Smooth muscle cell (in vitro differentiated cells): Measurements from ENCODE around the gene NLRP3. TPM values are rescaled to one million over a fixed set of nuclear protein-coding genes. Genes with fewer than 3 reads are reported as not detected.
A peak's percentile ranks its signal among the peaks of the same experiment; 100 is the strongest.

Experiments used
- DNase-seq: peaks from one replicate; lab custom pipeline; 2025; ENCODE audit not compliant: unreplicated experiment; lab: John Stamatoyannopoulos, UW
- H2AFZ ChIP-seq: fragments of 200-600 bp; sonication (generic); 2 replicates; pipeline ENCODE4 v1.6.0; 2016; ENCODE audit warnings: antibody characterized with exemption, low read depth, mild to moderate bottlenecking
- H3F3A ChIP-seq: fragments of 200-600 bp; sonication (generic); 2 replicates; pipeline ENCODE4 v1.6.0; 2017; ENCODE audit warnings: antibody characterized with exemption, low read depth
- H3K27ac ChIP-seq: fragments of 200-600 bp; sonication (generic); 2 replicates; pipeline ENCODE4 v1.5.1; 2016; ENCODE audit warnings: low read depth, mild to moderate bottlenecking
- H3K27me3 ChIP-seq: fragments of 200-600 bp; sonication (generic); 2 replicates; pipeline ENCODE4 v1.6.1; 2016; ENCODE audit warnings: low read depth, mild to moderate bottlenecking
- H3K36me3 ChIP-seq: fragments of 200-600 bp; sonication (generic); 2 replicates; pipeline ENCODE4 v1.5.1; 2016; ENCODE audit warnings: low read depth
- H3K4me1 ChIP-seq: fragments of 200-600 bp; sonication (generic); 2 replicates; pipeline ENCODE4 v1.5.1; 2016; ENCODE audit warnings: low read depth
- H3K4me2 ChIP-seq: fragments of 200-600 bp; sonication (generic); 2 replicates; pipeline ENCODE4 v1.6.0; 2016; ENCODE audit warnings: mild to moderate bottlenecking
- H3K4me3 ChIP-seq: fragments of 200-600 bp; sonication (generic); 2 replicates; pipeline ENCODE4 v1.5.1; 2016; ENCODE audit warnings: mild to moderate bottlenecking
- H3K79me2 ChIP-seq: fragments of 200-600 bp; sonication (generic); 2 replicates; pipeline ENCODE4 v1.6.0; 2016; ENCODE audit warnings: low read depth, mild to moderate bottlenecking
- H3K9ac ChIP-seq: fragments of 200-600 bp; sonication (generic); 2 replicates; pipeline ENCODE4 v1.6.0; 2016; ENCODE audit warnings: low read depth
- H3K9me3 ChIP-seq: fragments of 200-600 bp; sonication (generic); replicated peaks from 2 replicates; pipeline ENCODE4 v1.5.1; 2016; ENCODE audit warnings: low read depth
- H4K20me1 ChIP-seq: fragments of 200-600 bp; sonication (generic); 2 replicates; pipeline ENCODE4 v1.6.0; 2016; ENCODE audit warnings: low read depth
- WGBS: methylation state at CpG from one replicate; pipeline ENCODE4 v1.1.7; 2016; ENCODE audit warnings: low lambda C conversion rate; 5-methylcytosine and 5-hydroxymethylcytosine counted together
- polyA plus RNA-seq: library from polyadenylated mRNA; unstranded; fragments of >200 nt; fragmentation: Nextera tagmentation; extraction: Ambion mirVana; gene quantifications from 2 replicates; pipeline ENCODE4 v1.2.1, GENCODE V29; 2016
- total RNA-seq: library from RNA; depleted of rRNA; stranded (reverse); fragments of >200 nt; gene quantifications from 2 replicates; pipeline ENCODE4 v1.2.3, GENCODE V29; 2014
- TF ChIP-seq, protein P1 (sequence below): fragments of 200-600 bp; sonication (generic); IDR thresholded peaks from 2 replicates; pipeline ENCODE4 v1.5.1; 2017; ENCODE audit warnings: borderline replicate concordance, mild to moderate bottlenecking, antibody characterized with exemption; ENCODE audit not compliant: insufficient read depth, poor library complexity, severe bottlenecking

The NLRP3 gene
- total and polyA plus RNA-seq, 2 experiments from 2014 or later, result 0.58 to 1.4 TPM

DNA sequence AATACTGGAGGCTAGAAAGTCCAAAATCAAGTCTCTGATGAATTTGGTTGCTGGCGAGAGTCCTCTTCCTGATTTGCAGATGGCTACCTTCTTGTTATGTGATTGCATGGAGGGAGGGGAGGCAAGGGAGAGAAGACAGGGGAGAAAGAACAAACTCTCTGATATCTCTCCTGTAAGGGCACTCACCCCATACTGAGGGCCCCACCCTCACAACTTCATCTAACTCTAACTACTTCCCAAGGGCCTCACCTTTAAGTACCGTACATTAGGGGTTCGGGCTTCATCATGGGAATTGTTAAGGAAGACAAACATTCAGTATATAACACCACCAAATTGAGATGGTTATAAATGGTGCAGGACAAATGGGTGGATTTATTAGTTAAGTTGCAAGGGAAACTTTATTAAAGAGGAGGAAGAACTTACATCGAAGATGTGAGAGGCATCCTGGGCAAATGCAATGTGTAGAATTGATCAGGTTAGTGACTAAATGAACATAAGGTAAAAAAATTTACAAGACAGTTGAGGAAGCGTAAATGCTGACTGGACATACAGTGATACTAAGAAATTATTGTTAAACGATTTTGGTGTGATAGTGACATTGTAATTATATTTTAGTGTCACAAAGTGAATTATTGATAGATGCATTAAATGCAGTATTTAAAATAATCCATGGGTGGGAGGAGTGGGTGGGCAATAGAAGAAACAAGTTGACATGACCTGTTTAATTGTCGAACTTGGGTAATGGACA lies 31.4 kb downstream of the NLRP3 start:
- 88% methylated on average over 7 of the region's 7 CpGs for WGBS
- no peaks in the 10 kb centered on the region for H3K9me3 ChIP-seq
- H3K9ac ChIP-seq, result peak overlapping the region; percentile 80
- no peaks in the 10 kb centered on the region for H3K79me2 ChIP-seq
- no peaks in the 10 kb centered on the region for H4K20me1 ChIP-seq
- peak overlapping the region; percentile 59 for H3K4me3 ChIP-seq
- no peaks in the 10 kb centered on the region for H3K27me3 ChIP-seq
- H3K27ac ChIP-seq, result no peak overlapping the region
- no peaks in the 10 kb centered on the region for H3K36me3 ChIP-seq
- DNase-seq, result no peak
- H3K4me1 ChIP-seq, result no peaks in the 10 kb centered on the region
- peak overlapping the region; percentile 82 for H3K4me2 ChIP-seq
- H2AFZ ChIP-seq, result peak overlapping the region; percentile 88
- no peaks in the 10 kb centered on the region for H3F3A ChIP-seq
- TF ChIP-seq, protein P1, sequence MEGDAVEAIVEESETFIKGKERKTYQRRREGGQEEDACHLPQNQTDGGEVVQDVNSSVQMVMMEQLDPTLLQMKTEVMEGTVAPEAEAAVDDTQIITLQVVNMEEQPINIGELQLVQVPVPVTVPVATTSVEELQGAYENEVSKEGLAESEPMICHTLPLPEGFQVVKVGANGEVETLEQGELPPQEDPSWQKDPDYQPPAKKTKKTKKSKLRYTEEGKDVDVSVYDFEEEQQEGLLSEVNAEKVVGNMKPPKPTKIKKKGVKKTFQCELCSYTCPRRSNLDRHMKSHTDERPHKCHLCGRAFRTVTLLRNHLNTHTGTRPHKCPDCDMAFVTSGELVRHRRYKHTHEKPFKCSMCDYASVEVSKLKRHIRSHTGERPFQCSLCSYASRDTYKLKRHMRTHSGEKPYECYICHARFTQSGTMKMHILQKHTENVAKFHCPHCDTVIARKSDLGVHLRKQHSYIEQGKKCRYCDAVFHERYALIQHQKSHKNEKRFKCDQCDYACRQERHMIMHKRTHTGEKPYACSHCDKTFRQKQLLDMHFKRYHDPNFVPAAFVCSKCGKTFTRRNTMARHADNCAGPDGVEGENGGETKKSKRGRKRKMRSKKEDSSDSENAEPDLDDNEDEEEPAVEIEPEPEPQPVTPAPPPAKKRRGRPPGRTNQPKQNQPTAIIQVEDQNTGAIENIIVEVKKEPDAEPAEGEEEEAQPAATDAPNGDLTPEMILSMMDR, result no peak

DNA sequence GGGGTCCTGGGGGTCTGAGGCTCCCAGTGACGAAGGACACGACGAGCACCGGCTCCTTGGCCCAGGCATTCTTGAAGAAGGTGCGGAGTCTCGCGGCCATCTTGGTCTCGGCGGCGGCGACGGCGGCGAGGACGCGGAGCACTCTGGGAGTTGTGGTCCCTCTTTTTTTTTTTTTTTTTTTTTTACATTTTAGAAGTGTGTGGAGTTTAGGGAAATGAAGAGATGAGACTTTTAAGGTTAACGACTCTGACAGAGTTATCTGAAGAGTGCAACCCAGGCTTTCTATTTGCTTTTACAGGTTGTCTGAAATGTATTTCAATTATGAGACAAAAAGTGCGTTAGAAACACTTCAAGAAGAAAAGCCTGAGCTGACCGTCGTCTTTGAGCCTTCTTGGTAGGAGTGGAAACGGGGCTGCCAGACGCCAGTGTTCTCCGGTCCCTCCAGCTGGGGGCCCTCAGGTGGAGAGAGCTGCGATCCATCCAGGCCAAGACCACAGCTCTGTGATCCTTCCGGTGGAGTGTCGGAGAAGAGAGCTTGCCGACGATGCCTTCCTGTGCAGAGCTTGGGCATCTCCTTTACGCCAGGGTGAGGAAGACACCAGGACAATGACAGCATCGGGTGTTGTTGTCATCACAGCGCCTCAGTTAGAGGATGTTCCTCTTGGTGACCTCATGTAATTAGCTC lies 32.3 kb downstream of the NLRP3 start:
- no peaks in the 10 kb centered on the region for H3K27me3 ChIP-seq
- TF ChIP-seq, protein P1, result no peak
- 35% methylated on average over 31 of the region's 31 CpGs for WGBS
- H3K4me1 ChIP-seq, result no peaks in the 10 kb centered on the region
- H3K4me3 ChIP-seq, result peak overlapping the region; percentile 59
- H3K4me2 ChIP-seq, result peak overlapping the region; percentile 82
- peak overlapping the region; percentile 80 for H3K9ac ChIP-seq
- no peaks in the 10 kb centered on the region for H4K20me1 ChIP-seq
- H3K9me3 ChIP-seq, result no peaks in the 10 kb centered on the region
- H2AFZ ChIP-seq, result peak overlapping the region; percentile 88
- no peaks in the 10 kb centered on the region for H3K79me2 ChIP-seq
- no peaks in the 10 kb centered on the region for H3F3A ChIP-seq
- H3K27ac ChIP-seq, result no peak overlapping the region
- no peaks in the 10 kb centered on the region for H3K36me3 ChIP-seq
- DNase-seq, result no peak

DNA sequence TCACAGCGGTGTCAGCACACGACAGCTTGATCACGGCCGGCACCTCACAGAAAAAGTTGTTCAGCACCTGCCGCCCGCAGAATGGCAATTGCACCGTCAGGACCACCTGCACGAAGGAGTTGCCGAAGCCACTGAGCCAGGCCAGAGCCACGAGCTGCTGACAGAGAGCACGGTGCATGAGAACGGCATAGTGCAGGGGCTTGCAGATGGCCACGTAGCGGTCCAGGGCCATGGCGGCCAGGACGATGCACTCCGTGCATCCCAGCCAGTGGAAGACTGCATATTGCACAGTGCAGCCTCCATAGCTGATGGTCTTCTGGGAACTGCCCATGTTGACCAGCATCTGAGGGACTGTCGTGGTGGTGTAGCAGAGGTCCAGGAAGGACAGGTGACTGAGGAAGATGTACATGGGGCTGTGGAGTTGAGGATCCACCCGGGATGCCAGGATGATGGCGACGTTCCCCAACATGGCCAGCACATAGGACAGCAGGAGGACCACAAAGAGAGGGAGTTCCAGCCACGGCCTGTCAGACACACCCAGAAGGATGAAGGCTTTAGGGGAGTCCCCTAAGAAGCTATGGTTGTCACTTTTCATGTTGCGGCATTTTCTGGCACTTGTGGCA lies 35.5 kb downstream of the NLRP3 start:
- 96% methylated on average over 23 of the region's 23 CpGs for WGBS
- Histone ChIP-seq H4K20me1 (no peaks in the 10 kb centered on the region), H3K27me3 (no peaks in the 10 kb centered on the region), H3K27ac (no peak overlapping the region), H3K4me3 (no peak overlapping the region), H3K4me2 (no peak overlapping the region), H3K9me3 (no peaks in the 10 kb centered on the region), H3K4me1 (no peaks in the 10 kb centered on the region), H3K79me2 (no peaks in the 10 kb centered on the region), H3K9ac (no peak overlapping the region), H3K36me3 (no peaks in the 10 kb centered on the region), H2AFZ (no peak overlapping the region), H3F3A (no peaks in the 10 kb centered on the region)
- TF ChIP-seq, protein P1, result no peak
- no peak for DNase-seq
